Activated T-helper 1 cell treated with Interleukin-2 at 50 U/mL for 16 hours (primary cell): Measurements from ENCODE around the gene SHC2.

ENCODE experiments used
- DNase-seq: peaks from one replicate; pipeline ENCODE4 v3.0.0-alpha.2; 2020; ENCODE audit warnings: low read depth

SHC2 gene

DNA sequence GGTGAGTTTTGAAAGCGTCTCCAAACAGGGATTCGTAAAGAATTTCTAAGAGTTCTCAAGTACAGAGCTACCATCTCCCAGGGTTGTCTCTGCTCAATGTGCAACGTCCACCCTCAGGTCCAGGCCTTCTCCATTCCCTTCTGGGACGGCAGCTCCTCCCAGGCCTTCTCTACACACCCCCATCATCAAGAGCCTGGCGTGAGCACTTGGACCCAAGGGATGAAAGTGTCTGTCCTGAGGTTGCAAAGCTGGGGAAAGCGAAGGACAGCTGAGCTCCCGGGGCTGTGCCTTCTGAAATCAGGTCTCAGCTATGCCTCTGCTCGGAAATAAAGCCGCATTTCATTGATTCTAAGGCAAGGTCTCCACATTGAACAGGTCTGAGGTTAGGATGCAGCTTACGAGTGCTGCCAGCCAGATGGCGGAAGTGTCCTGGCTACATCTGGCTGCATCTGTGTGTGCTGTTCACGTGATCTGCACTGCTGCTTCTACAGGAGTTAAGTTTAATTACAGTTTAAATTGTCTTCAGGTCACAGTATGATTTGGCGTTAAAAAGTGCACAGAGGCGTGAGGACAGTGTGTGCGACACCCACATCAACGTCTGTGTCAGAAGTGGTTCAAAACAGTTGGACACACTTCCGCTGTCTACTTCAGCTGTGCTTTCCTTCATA is 89.2 kb downstream of the SHC2 start:
- DNase-seq = no peak

DNA sequence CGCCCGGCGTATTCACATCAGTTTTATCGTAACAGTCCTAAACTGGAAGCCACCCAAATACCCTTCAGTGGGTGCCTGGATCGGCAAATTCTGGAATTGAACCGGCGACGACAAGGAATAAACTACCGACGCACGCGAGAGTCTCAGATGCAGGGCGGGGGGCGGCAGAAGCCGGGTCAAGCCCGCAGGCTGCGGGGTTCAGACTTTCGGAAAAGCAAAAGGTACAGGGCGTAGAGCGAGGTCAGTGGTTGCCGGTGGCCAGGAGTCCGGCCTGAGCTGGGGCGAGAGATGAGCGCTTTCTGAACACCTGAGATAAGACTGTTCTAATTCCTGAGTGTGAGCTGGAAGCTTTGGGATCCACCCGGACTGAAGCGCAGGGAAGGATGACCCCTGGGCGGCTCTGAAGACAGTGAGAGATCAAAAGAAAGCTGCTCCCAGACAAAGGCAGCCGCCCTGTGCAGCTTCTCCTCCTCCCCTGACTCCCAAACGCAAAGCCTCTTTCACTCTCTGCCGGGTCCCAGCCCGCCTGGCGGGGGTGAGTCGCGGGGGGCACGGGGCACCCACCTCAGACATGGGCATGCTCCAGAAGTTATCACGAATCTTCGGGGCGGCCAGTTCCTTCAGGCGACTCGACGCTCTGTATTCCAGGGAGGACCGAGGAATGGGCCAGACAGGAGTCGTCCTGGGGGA is 90.0 kb downstream of the SHC2 start:
- no peak for DNase-seq

DNA sequence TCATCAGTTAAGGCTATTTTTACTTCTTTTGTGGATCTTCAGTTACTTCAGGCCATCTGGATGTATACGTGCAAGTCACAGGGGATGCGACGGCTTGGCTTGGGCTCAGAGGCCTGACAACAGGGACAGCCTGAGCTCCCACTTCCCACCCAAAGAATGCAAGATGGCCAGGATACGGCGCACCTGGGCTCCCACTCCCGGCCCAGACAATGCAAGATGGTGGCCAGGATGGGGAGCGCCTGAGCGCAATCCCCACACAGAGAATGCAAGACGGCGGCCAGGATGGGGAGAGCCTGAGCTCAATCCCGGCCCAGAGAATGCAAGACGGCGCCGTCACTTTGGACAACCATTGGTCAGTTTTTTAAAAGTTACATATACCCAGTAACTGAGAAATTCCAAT is 91.0 kb downstream of the SHC2 start:
- DNase-seq = no peak

DNA sequence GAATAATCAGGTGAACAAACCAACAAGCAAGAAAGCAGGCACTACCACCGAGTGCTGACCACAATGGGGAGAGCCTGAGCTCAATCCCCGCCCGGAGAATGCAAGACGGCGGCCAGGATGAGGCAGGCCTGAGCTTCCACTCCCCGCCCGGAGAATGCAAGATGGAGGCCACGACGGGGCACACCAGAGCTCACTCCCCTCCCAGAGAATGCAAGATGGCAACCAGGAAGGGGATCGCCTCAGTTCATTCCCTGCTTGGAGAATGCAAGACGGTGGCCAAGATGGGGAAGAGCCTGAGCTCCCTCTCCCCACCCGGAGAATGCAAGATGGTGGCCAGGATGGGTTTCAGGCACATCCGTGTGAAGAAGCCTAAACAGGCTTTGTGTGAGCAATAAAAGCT is 91.6 kb downstream of the SHC2 start:
- no peak for DNase-seq

DNA sequence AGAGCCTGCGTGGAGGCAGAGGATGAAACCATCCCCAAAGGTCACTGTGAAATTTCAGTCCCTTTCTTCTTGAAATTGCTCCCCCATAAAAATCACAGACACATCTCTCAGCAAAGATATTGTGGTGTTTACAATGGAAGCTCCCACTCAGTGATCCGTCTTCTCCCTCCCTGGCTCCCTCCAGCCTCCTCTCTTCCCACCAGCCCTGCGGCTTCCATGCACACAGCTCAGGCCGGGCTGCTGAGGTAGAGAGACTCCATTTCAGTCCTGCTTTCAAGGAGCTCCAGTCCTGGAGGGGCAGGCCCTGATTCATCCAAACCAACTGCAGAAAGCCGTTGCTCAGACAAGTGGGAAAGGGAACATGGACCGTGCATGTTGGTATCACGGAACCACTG is 92.2 kb downstream of the SHC2 start:
- DNase-seq = no peak

DNA sequence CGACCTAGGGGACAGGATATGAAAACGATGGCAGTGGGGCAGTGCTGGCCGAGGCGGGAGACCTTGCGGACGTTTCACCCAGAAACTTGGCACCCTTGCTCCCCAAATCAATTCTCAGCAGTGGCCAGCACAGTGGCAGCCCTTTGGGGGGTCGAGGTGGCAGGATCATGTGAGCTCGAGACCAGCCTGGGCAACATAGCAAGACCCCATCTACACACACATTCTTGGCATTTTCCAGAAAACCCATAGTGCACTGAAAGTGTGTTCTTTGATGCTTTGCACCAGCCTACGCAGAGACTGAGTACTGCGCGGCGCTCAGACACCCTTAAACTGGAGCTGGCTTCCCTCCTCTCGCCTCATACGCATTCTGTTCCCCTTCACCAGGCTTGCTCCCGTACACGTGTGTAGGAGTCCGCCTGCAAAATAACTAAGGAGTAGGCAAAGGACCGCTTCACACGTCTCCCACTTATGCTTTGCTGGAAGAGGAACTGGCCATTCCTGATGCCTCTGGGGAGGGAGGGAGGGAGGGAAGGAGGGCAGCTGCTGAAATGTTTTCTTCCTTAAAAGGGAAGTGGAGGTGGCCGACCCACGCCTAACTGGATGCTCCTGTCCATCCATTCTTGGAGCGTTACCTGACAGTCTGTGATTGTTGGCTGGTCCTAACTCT is 92.7 kb downstream of the SHC2 start:
- no peak for DNase-seq

DNA sequence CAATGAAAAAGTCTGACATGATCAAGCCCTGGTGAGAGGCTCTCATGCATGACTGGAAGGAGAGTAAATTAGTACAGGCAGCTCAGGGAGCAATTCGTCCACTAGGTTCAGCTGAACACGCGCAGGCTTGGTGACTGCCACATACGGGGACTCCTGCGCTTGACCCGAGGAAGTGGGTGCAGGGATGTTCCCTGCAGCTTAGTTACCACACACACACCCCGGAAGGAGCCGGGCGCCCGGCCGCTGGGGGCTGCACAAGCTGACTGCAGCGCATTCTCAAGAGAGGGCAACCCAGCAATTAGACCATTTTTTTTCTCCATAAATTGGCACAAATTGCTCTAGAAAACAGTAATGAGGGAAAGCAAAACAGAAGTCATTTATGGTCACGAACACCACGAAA is 93.3 kb downstream of the SHC2 start:
- no peak for DNase-seq

DNA sequence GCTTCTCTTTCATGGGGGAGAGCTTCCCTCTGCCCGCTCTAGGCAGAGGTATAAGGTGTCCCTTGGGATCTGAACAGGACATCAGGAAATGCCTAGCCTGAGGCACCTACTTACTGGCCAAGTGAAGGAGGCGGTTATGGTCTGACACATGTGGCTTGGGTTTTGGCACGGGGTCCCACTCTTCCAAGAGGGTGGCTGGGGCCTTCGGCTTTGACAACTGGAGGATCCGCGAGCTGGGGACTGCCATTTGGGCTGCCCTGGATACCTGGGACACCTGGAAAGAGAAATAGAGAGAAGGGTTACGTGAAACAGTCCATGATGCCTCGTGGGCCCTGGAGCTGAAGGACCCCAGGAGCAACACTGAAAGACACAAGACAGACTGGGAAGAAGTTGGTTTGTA is 93.9 kb downstream of the SHC2 start:
- DNase-seq = no peak
